Measurements from ENCODE around the gene CD68. TPM values are rescaled to one million over a fixed set of nuclear protein-coding genes. Genes with fewer than 3 reads are reported as not detected.
A peak's percentile ranks its signal among the peaks of the same experiment; 100 is the strongest.

CD68 gene
- total and polyA plus RNA-seq, 12 donors: 19.4 to 207 (median 145) TPM

GRCh38 chr17:7575481-7575883 is 4.0 kb upstream of the CD68 start:
- Histone ChIP-seq H3K9me3 (replicated peaks in 1 of 3) (no peaks in the 10 kb centered on the region), H3K4me3 (peak overlapping the region in 1 of 4 donors; percentile 98), H3K27ac (peak overlapping the region in 3 of 5 donors; percentile 13 to 100 (median 99)), H3K36me3 (replicated peaks in 1 of 2) (peaks cover 0 to 63% of the 10 kb centered on the region in 2 donors), H3K27me3 (no peaks in the 10 kb centered on the region), H3K4me1 (replicated peaks in 1 of 2) (peaks cover 34 to 69% of the 10 kb centered on the region in 2 donors)
- intact Hi-C loops (cut with DNase I): no loop called here
- peak in 1 of 7 donors; percentile 5 for DNase-seq
- 42 to 50% (median 48%) methylated on average over 1 of the region's 1 CpG for WGBS, 4 donors
- TF ChIP-seq POLR2A (IDR thresholded peaks at IDR 0.05) (no peak), CTCF (IDR thresholded peaks at IDR 0.05) (no peak)

- Histone ChIP-seq H3K9me3 (replicated peaks in 1 of 3) (no peaks in the 10 kb centered on the region), H3K4me1 (replicated peaks in 1 of 2) (peaks cover 34 to 71% of the 10 kb centered on the region in 2 donors), H3K27ac (peak overlapping the region in 2 of 5 donors; percentile 99 to 100), H3K27me3 (no peaks in the 10 kb centered on the region), H3K4me3 (no peak overlapping the region), H3K36me3 (replicated peaks in 1 of 2) (peaks cover 0 to 58% of the 10 kb centered on the region in 2 donors)
- no peak for DNase-seq
- 57 to 67% (median 62%) methylated on average over 7 of the region's 7 CpGs for WGBS, 4 donors
- TF ChIP-seq CTCF (IDR thresholded peaks at IDR 0.05): no peak
- no peak for TF ChIP-seq POLR2A (IDR thresholded peaks at IDR 0.05)
- intact Hi-C loops (cut with DNase I): no loop called here
Measured at GRCh38 chr17:7575959-7576358, 3.5 kb upstream of the CD68 start.

- H3K27me3 ChIP-seq: no peaks in the 10 kb centered on the region
- no peak overlapping the region for H3K4me3 ChIP-seq
- no peak for TF ChIP-seq POLR2A (IDR thresholded peaks at IDR 0.05)
- no peak for TF ChIP-seq CTCF (IDR thresholded peaks at IDR 0.05)
- peaks cover 0 to 53% of the 10 kb centered on the region in 2 donors for H3K36me3 ChIP-seq (replicated peaks in 1 of 2)
- H3K27ac ChIP-seq: peak overlapping the region in 1 of 5 donors; percentile 96
- peaks cover 34 to 71% of the 10 kb centered on the region in 2 donors for H3K4me1 ChIP-seq (replicated peaks in 1 of 2)
- WGBS, 4 donors: 68 to 78% (median 71%) methylated on average over 5 to 14 of the region's 14 CpGs
- H3K9me3 ChIP-seq (replicated peaks in 1 of 3): no peaks in the 10 kb centered on the region
- intact Hi-C loops (cut with DNase I): no loop called here
- DNase-seq: no peak
Measured at GRCh38 chr17:7576432-7576937, 3.0 kb upstream of the CD68 start.

- Histone ChIP-seq H3K27me3 (no peaks in the 10 kb centered on the region), H3K27ac (peak overlapping the region in 2 of 5 donors; percentile 45 to 96), H3K4me1 (replicated peaks in 1 of 2) (peaks cover 37 to 73% of the 10 kb centered on the region in 2 donors), H3K36me3 (replicated peaks in 1 of 2) (peaks cover 0 to 53% of the 10 kb centered on the region in 2 donors), H3K9me3 (replicated peaks in 1 of 3) (no peaks in the 10 kb centered on the region), H3K4me3 (no peak overlapping the region)
- DNase-seq: peak in 1 of 7 donors; percentile 16
- WGBS, 4 donors: 71 to 77% (median 72%) methylated on average over 15 to 17 of the region's 17 CpGs
- intact Hi-C loops (cut with DNase I): no loop called here
- peak in 1 of 6 experiments; percentile 5 for TF ChIP-seq CTCF (IDR thresholded peaks at IDR 0.05)
- peak in 1 of 2 donors; percentile 13 for TF ChIP-seq POLR2A (IDR thresholded peaks at IDR 0.05)
Measured at GRCh38 chr17:7577327-7578199, 1.9 kb upstream of the CD68 start.
